Smooth muscle cell (in vitro differentiated cells): ENCODE results near the gene FTL. TPM values are rescaled to one million over a fixed set of nuclear protein-coding genes. Genes with fewer than 3 reads are reported as not detected.

ENCODE experiments used
- DNase-seq: peaks from one replicate; lab custom pipeline; 2025; ENCODE audit not compliant: unreplicated experiment; lab: John Stamatoyannopoulos, UW
- H2AFZ ChIP-seq: fragments of 200-600 bp; sonication (generic); 2 replicates; pipeline ENCODE4 v1.6.0; 2016; ENCODE audit warnings: antibody characterized with exemption, low read depth, mild to moderate bottlenecking
- H3F3A ChIP-seq: fragments of 200-600 bp; sonication (generic); 2 replicates; pipeline ENCODE4 v1.6.0; 2017; ENCODE audit warnings: antibody characterized with exemption, low read depth
- H3K27ac ChIP-seq: fragments of 200-600 bp; sonication (generic); 2 replicates; pipeline ENCODE4 v1.5.1; 2016; ENCODE audit warnings: low read depth, mild to moderate bottlenecking
- H3K27me3 ChIP-seq: fragments of 200-600 bp; sonication (generic); 2 replicates; pipeline ENCODE4 v1.6.1; 2016; ENCODE audit warnings: low read depth, mild to moderate bottlenecking
- H3K36me3 ChIP-seq: fragments of 200-600 bp; sonication (generic); 2 replicates; pipeline ENCODE4 v1.5.1; 2016; ENCODE audit warnings: low read depth
- H3K4me1 ChIP-seq: fragments of 200-600 bp; sonication (generic); 2 replicates; pipeline ENCODE4 v1.5.1; 2016; ENCODE audit warnings: low read depth
- H3K4me2 ChIP-seq: fragments of 200-600 bp; sonication (generic); 2 replicates; pipeline ENCODE4 v1.6.0; 2016; ENCODE audit warnings: mild to moderate bottlenecking
- H3K4me3 ChIP-seq: fragments of 200-600 bp; sonication (generic); 2 replicates; pipeline ENCODE4 v1.5.1; 2016; ENCODE audit warnings: mild to moderate bottlenecking
- H3K79me2 ChIP-seq: fragments of 200-600 bp; sonication (generic); 2 replicates; pipeline ENCODE4 v1.6.0; 2016; ENCODE audit warnings: low read depth, mild to moderate bottlenecking
- H3K9ac ChIP-seq: fragments of 200-600 bp; sonication (generic); 2 replicates; pipeline ENCODE4 v1.6.0; 2016; ENCODE audit warnings: low read depth
- H3K9me3 ChIP-seq: fragments of 200-600 bp; sonication (generic); replicated peaks from 2 replicates; pipeline ENCODE4 v1.5.1; 2016; ENCODE audit warnings: low read depth
- H4K20me1 ChIP-seq: fragments of 200-600 bp; sonication (generic); 2 replicates; pipeline ENCODE4 v1.6.0; 2016; ENCODE audit warnings: low read depth
- CTCF ChIP-seq: fragments of 200-600 bp; sonication (generic); IDR thresholded peaks from 2 replicates; pipeline ENCODE4 v1.5.1; 2017; ENCODE audit warnings: borderline replicate concordance, mild to moderate bottlenecking, antibody characterized with exemption; ENCODE audit not compliant: insufficient read depth, poor library complexity, severe bottlenecking
- WGBS: methylation state at CpG from one replicate; pipeline ENCODE4 v1.1.7; 2016; ENCODE audit warnings: low lambda C conversion rate; 5-methylcytosine and 5-hydroxymethylcytosine counted together
- polyA plus RNA-seq: library from polyadenylated mRNA; unstranded; fragments of >200 nt; fragmentation: Nextera tagmentation; extraction: Ambion mirVana; gene quantifications from 2 replicates; pipeline ENCODE4 v1.2.1, GENCODE V29; 2016
- total RNA-seq: library from RNA; depleted of rRNA; stranded (reverse); fragments of >200 nt; gene quantifications from 2 replicates; pipeline ENCODE4 v1.2.3, GENCODE V29; 2014

The FTL gene
- total and polyA plus RNA-seq, 2 experiments from 2014 or later = 5,904 to 12,053 TPM

DNA sequence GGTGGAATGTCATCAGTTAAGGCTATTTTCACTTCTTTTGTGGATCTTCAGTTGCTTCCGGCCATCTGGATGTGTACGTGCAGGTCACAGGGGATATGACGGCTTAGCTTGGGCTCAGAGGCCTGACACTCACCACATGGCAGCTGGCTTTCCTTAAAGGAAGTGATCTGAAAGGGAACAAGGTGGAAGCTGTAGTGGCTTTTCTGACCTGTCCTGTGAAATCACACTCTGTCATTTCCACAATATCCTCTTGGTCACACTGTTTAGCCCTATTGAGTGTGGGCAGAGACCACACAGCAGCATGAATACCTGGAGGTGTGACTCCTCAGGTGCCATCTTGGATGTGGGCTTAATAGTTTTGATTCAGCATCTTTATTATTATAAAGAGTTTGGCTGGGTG is 14.9 kb upstream of the FTL start:
- Histone ChIP-seq H3K4me2 (no peak overlapping the region), H3F3A (no peaks in the 10 kb centered on the region), H3K9ac (no peak overlapping the region), H2AFZ (no peak overlapping the region), H4K20me1 (no peaks in the 10 kb centered on the region), H3K27ac (no peak overlapping the region), H3K4me3 (no peak overlapping the region), H3K27me3 (no peaks in the 10 kb centered on the region), H3K9me3 (no peaks in the 10 kb centered on the region), H3K4me1 (no peaks in the 10 kb centered on the region), H3K79me2 (peaks cover 5% of the 10 kb centered on the region), H3K36me3 (no peaks in the 10 kb centered on the region)
- DNase-seq = no peak
- no peak for TF ChIP-seq CTCF
- 89% methylated on average over 3 of the region's 3 CpGs for WGBS

DNA sequence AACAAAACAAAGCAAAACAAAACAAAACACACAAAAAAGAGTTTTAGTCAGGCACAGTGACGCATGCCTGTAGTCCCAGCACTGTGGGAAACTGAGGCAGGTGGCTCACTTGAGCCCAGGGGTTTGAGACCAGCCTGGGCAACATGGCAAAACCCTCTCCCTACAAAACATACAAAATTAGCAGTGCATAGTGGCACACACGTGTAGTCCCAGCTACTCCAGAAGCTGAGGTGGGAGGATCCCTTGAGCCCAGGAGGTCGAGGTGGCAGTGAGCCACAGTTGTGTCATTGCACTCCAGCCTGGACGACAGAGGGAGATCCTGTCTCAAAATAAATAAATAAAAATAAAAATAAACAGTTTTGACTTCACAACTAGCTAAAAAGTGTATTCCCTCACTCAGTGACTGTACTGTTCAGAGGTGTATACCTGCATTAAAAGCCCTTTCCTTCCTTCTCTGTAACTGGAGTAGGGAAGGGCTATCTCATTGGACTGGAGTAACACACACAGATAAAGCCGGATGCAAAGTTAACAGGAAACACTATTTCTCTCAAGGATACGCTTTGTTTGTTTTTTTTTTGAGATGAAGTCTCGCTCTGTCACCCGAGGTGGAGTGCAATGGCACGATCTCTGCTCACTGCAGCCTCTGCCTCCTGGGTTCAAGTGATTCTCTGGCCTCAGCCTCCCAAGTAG is 14.1 kb upstream of the FTL start:
- Histone ChIP-seq H3K4me1 (peaks cover 7% of the 10 kb centered on the region), H3K9me3 (no peaks in the 10 kb centered on the region), H3K27me3 (no peaks in the 10 kb centered on the region), H3F3A (no peaks in the 10 kb centered on the region), H3K36me3 (no peaks in the 10 kb centered on the region), H3K9ac (no peak overlapping the region), H3K4me2 (no peak overlapping the region), H3K27ac (no peak overlapping the region), H4K20me1 (no peaks in the 10 kb centered on the region), H2AFZ (no peak overlapping the region), H3K4me3 (no peak overlapping the region), H3K79me2 (peaks cover 13% of the 10 kb centered on the region)
- no peak for TF ChIP-seq CTCF
- 78% methylated on average over 9 of the region's 9 CpGs for WGBS
- no peak for DNase-seq

DNA sequence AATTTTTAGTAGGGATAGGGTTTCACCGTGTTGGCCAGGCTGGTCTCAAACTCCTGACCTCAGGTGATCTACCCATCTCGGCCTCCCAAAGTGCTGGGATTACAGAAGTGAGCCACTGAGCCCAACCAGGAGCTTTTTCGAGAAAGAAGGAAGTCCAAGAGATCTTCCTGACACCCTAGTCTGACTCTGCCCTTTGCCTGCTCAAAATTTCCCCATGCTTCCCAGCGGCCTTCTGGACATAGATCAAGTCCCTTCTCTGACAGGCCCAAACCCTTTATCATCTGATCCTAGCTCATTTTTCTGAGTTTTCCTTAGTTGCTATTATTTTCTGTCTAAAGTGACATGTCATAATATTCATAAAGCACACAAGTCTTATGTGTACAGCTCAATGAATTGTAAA is 12.0 kb upstream of the FTL start:
- Histone ChIP-seq H3K36me3 (no peaks in the 10 kb centered on the region), H3K79me2 (peaks cover 27% of the 10 kb centered on the region), H3K27ac (no peak overlapping the region), H3K4me1 (peaks cover 7% of the 10 kb centered on the region), H3K27me3 (no peaks in the 10 kb centered on the region), H3K9ac (no peak overlapping the region), H4K20me1 (no peaks in the 10 kb centered on the region), H2AFZ (no peak overlapping the region), H3K4me3 (no peak overlapping the region), H3K9me3 (no peaks in the 10 kb centered on the region), H3K4me2 (no peak overlapping the region), H3F3A (peaks cover 3% of the 10 kb centered on the region)
- 91% methylated on average over 4 of the region's 4 CpGs for WGBS
- DNase-seq = no peak
- no peak for TF ChIP-seq CTCF
